H1 (cell line): ENCODE data around the gene SLC26A11. TPM values are rescaled to one million over a fixed set of nuclear protein-coding genes. Genes with fewer than 3 reads are reported as not detected.

Source experiments
- CTCF ChIA-PET: fragments of 300-600 bp; sonication (Branson Sonifier 250); formaldehyde crosslinking; loops from one replicate; lab custom pipeline; 2021; ENCODE audit not compliant: partially characterized antibody; lab: Charles Lee
- POLR2A ChIA-PET: fragments of 300-600 bp; sonication (Branson Sonifier 250); formaldehyde crosslinking; loops from one replicate; lab custom pipeline; 2021; ENCODE audit warnings: inconsistent platforms; ENCODE audit not compliant: partially characterized antibody; lab: Charles Lee
- DNase-seq, 2 experiments: peaks; one replicate each; pipeline versions ENCODE4 v3.0.0 to v3.0.0-alpha.2; 2010 to 2022; ENCODE audit warnings: low spot score in 2 of 2, low read depth in 1 of 2, mixed read lengths in 1 of 2
- FAIRE-seq: peaks from 2 replicates; lab custom pipeline; 2011; peaks lifted over from hg19 to GRCh38; lab: Jason Lieb, UNC
- H2AFZ ChIP-seq: 2 replicates; pipeline ENCODE4 v1.8.1; 2012; ENCODE audit warnings: low read length, inconsistent platforms
- H2AK5ac ChIP-seq: 2 replicates; pipeline ENCODE4 v1.6.1; 2013; ENCODE audit warnings: low read depth, low read length
- H2BK120ac ChIP-seq: replicated peaks from 2 replicates; pipeline ENCODE3; 2013; ENCODE audit warnings: low read depth, low read length, inconsistent platforms
- H2BK12ac ChIP-seq: 2 replicates; pipeline ENCODE4 v1.6.1; 2013; ENCODE audit warnings: low read depth, low read length
- H2BK15ac ChIP-seq: 2 replicates; pipeline ENCODE4 v1.6.1; 2013; ENCODE audit warnings: low read length
- H2BK20ac ChIP-seq: 2 replicates; pipeline ENCODE4 v1.6.1; 2013; ENCODE audit warnings: low read length
- H2BK5ac ChIP-seq: 2 replicates; pipeline ENCODE4 v1.6.1; 2013; ENCODE audit warnings: low read depth, low read length
- H3K14ac ChIP-seq: 2 replicates; pipeline ENCODE4 v1.6.1; 2013; ENCODE audit warnings: inconsistent platforms; ENCODE audit not compliant: insufficient read length
- H3K18ac ChIP-seq: 2 replicates; pipeline ENCODE4 v1.6.1; 2013; ENCODE audit warnings: low read length; ENCODE audit errors: extremely low read depth
- H3K23ac ChIP-seq: 2 replicates; pipeline ENCODE4 v1.6.1; 2013; ENCODE audit warnings: inconsistent platforms; ENCODE audit not compliant: insufficient read length
- H3K23me2 ChIP-seq: 2 replicates; pipeline ENCODE4 v1.6.1; 2013; ENCODE audit warnings: low read depth, low read length
- H3K27ac ChIP-seq: 2 replicates; pipeline ENCODE4 v1.6.1; 2011; ENCODE audit warnings: low read depth, low read length, inconsistent platforms
- H3K27me3 ChIP-seq, 4 experiments: replicated peaks in 1 of 4; 1 replicate in 1 of 4; 2 replicates in 3 of 4; pipeline versions ENCODE4 v1.6.1 to v1.8.1; 2011 to 2013; ENCODE audit warnings: low read length in 3 of 4, mild to moderate bottlenecking in 3 of 4, inconsistent platforms in 2 of 4, mixed read lengths in 2 of 4, moderate library complexity in 1 of 4; ENCODE audit not compliant: control insufficient read depth in 3 of 4, insufficient read depth in 3 of 4; ENCODE audit errors: extremely low read depth in 1 of 4
- H3K36me3 ChIP-seq, 4 experiments: 2 replicates each; pipeline versions ENCODE4 v1.6.1 to v1.8.1; 2011 to 2013; ENCODE audit warnings: mild to moderate bottlenecking in 4 of 4, low read length in 3 of 4, moderate library complexity in 2 of 4, control low read depth in 1 of 4, inconsistent platforms in 1 of 4; ENCODE audit not compliant: insufficient read depth in 4 of 4, control insufficient read depth in 2 of 4
- H3K4ac ChIP-seq: replicated peaks from 2 replicates; pipeline ENCODE3; 2013; ENCODE audit warnings: low read length, low read depth, mixed read lengths, inconsistent platforms; ENCODE audit not compliant: insufficient read length
- H3K4me1 ChIP-seq, 4 experiments: replicated peaks in 1 of 4; 1 replicate in 1 of 4; 2 replicates in 3 of 4; pipeline versions ENCODE4 v1.6.1 to v1.8.1; 2011 to 2013; ENCODE audit warnings: low read length in 3 of 4, inconsistent platforms in 2 of 4, mixed read lengths in 1 of 4; ENCODE audit not compliant: insufficient read depth in 4 of 4, control insufficient read depth in 3 of 4
- H3K4me2 ChIP-seq, 2 experiments: 2 replicates each; pipeline versions ENCODE4 v1.6.1 to v1.8.1; 2011 to 2013; ENCODE audit warnings: low read depth in 2 of 2, low read length in 2 of 2, control low read depth in 1 of 2, inconsistent platforms in 1 of 2, mild to moderate bottlenecking in 1 of 2; ENCODE audit not compliant: insufficient read depth in 1 of 2
- H3K4me3 ChIP-seq, 4 experiments: fragments of 200-600, 300-600 bp in 1 of 4; sonication (generic), shearing (Covaris generic), sonication (Bioruptor Twin) in 1 of 4; 2 replicates each; pipeline versions ENCODE4 v1.5.1 to v1.8.1; 2011 to 2016; ENCODE audit warnings: low read length in 4 of 4, low read depth in 3 of 4, control low read depth in 2 of 4, inconsistent platforms in 2 of 4, mild to moderate bottlenecking in 2 of 4, mixed read lengths in 1 of 4, moderate library complexity in 1 of 4; ENCODE audit not compliant: insufficient read depth in 2 of 4; ENCODE audit errors: extremely low read depth in 1 of 4
- H3K56ac ChIP-seq: replicated peaks from 2 replicates; pipeline ENCODE3; 2013; ENCODE audit warnings: low read depth, mild to moderate bottlenecking, mixed read lengths, low read length, inconsistent platforms; ENCODE audit not compliant: insufficient read length
- H3K79me1 ChIP-seq: 2 replicates; pipeline ENCODE4 v1.6.1; 2013; ENCODE audit warnings: low read depth, low read length, control low read depth
- H3K79me2 ChIP-seq, 2 experiments: 2 replicates each; pipeline versions ENCODE4 v1.6.1 to v1.8.1; 2012 to 2013; ENCODE audit warnings: low read length in 2 of 2, mild to moderate bottlenecking in 2 of 2, inconsistent platforms in 1 of 2; ENCODE audit not compliant: insufficient read depth in 2 of 2, control insufficient read depth in 1 of 2
- H3K9ac ChIP-seq, 4 experiments: replicated peaks in 1 of 4; 1 replicate in 1 of 4; 2 replicates in 3 of 4; pipeline versions ENCODE4 v1.6.1 to v1.8.1; 2011 to 2013; ENCODE audit warnings: low read depth in 3 of 4, low read length in 3 of 4, control low read depth in 2 of 4, mild to moderate bottlenecking in 2 of 4, moderate library complexity in 2 of 4, inconsistent platforms in 1 of 4; ENCODE audit errors: extremely low read depth in 1 of 4
- H3K9me3 ChIP-seq, 2 experiments: 2 replicates each; pipeline versions ENCODE4 v1.6.1 to v1.8.1; 2012 to 2013; ENCODE audit warnings: mild to moderate bottlenecking in 2 of 2, moderate library complexity in 2 of 2, control low read depth in 1 of 2, inconsistent platforms in 1 of 2, low read depth in 1 of 2, low read length in 1 of 2, mixed read lengths in 1 of 2; ENCODE audit not compliant: insufficient read depth in 2 of 2
- H4K20me1 ChIP-seq, 2 experiments: replicated peaks in 1 of 2; 2 replicates each; pipeline versions ENCODE3 to v1.8.1; 2011 to 2013; ENCODE audit warnings: inconsistent platforms in 2 of 2, low read length in 2 of 2, mild to moderate bottlenecking in 1 of 2; ENCODE audit not compliant: insufficient read depth in 2 of 2, control insufficient read depth in 1 of 2
- H4K5ac ChIP-seq: 2 replicates; pipeline ENCODE4 v1.6.1; 2013; ENCODE audit warnings: low read length, low read depth, mixed read lengths, inconsistent platforms; ENCODE audit not compliant: insufficient read length
- H4K8ac ChIP-seq: 2 replicates; pipeline ENCODE4 v1.8.0; 2013; ENCODE audit warnings: mild to moderate bottlenecking, moderate library complexity, low read length, inconsistent platforms; ENCODE audit not compliant: insufficient read depth; ENCODE audit errors: extremely low read depth
- H4K91ac ChIP-seq: replicated peaks from 2 replicates; pipeline ENCODE3; 2013; ENCODE audit warnings: low read length, mixed read lengths, inconsistent platforms; ENCODE audit not compliant: insufficient read length
- BRCA1 ChIP-seq: IDR thresholded peaks from 2 replicates; pipeline ENCODE4 v1.6.1; 2012; ENCODE audit warnings: low read depth, low read length, improper control_type of control experiment
- CBX5 ChIP-seq: fragments of 300-800, 300-1000 bp; sonication (generic); IDR thresholded peaks from 2 replicates; pipeline ENCODE4 v1.7.1; 2016; ENCODE audit warnings: antibody characterized with exemption, low read length, low read depth
- WGBS, 2 experiments: shearing (Covaris generic) in 1 of 2; methylation state at CpG; one replicate each; pipeline versions ENCODE4 v1.1.6 to v1.1.7; 2013 to 2015; ENCODE audit warnings: low lambda C conversion rate in 2 of 2, mixed read lengths in 2 of 2, inconsistent platforms in 1 of 2, low coverage in 1 of 2, missing lambda C conversion rate in 1 of 2; ENCODE audit not compliant: insufficient replicate concordance in 2 of 2, insufficient coverage in 1 of 2, insufficient read length in 1 of 2; ENCODE audit errors: extremely low coverage in 1 of 2, missing lambda C conversion rate in 1 of 2; 5-methylcytosine and 5-hydroxymethylcytosine counted together
- polyA plus RNA-seq, 7 experiments: library from polyadenylated mRNA; depleted of rRNA in 3 of 7; stranded (reverse) in 5 of 7; unstranded in 2 of 7; fragments of >200 nt in 5 of 7; fragments of 200-250 nt in 2 of 7; gene quantifications; 1 replicate in 5 of 7; 2 replicates in 1 of 7; 4 replicates in 1 of 7; pipeline versions ENCODE4 v1.2.1 to v1.2.3, GENCODE V29; 2011 to 2013; ENCODE audit warnings: missing spikeins in 2 of 7, mixed read lengths in 2 of 7
- total RNA-seq: library from RNA; stranded (reverse); fragmentation: NEBNext Ultra II Directional; extraction: Animal tissue kit (Norgen Biotek cat#: 25700); gene quantifications from 2 replicates; pipeline ENCODE4 v1.2.1, GENCODE V29; 2021

The SLC26A11 gene
- total and polyA plus RNA-seq, 2 of the 8 experiments (the other 6 are each of a cell fraction or from before 2014, with no cell fraction given): 15.5 to 25.9 TPM

- Histone ChIP-seq H3K4ac (no peak overlapping the region), H3K79me2 (no peaks in the 10 kb centered on the region), H3K27me3 (no peaks in the 10 kb centered on the region), H2AK5ac (no peak overlapping the region), H2AFZ (no peak overlapping the region), H4K20me1 (peaks cover 0 to 17% of the 10 kb centered on the region in 2 experiments), H3K4me2 (no peak overlapping the region), H4K5ac (no peak overlapping the region), H2BK5ac (no peak overlapping the region; the same call in 1 of the 2 replicates), H3K27ac (no peak overlapping the region), H3K4me1 (peaks cover 0 to 5% (median 1%) of the 10 kb centered on the region in 4 experiments; a peak in 3 of 7 replicates), H3K4me3 (no peak overlapping the region), H3K23me2 (peaks cover 13% of the 10 kb centered on the region; the same call in 1 of the 2 replicates), H3K18ac (no peak overlapping the region; the same call in 1 of the 2 replicates), H2BK12ac (no peak overlapping the region), H4K8ac (no peak overlapping the region; the same call in 1 of the 2 replicates), H3K79me1 (peaks cover 9% of the 10 kb centered on the region; the same call in 1 of the 2 replicates), H2BK20ac (no peak overlapping the region), H4K91ac (no peak overlapping the region), H2BK120ac (no peak overlapping the region), H3K36me3 (peaks cover 0 to 2% (median 0%) of the 10 kb centered on the region in 4 experiments; a peak in 2 of 8 replicates), H3K9me3 (no peaks in the 10 kb centered on the region), H3K9ac (no peak overlapping the region), H3K23ac (no peak overlapping the region), H3K56ac (no peak overlapping the region), H3K14ac (no peak overlapping the region), H2BK15ac (no peak overlapping the region)
- FAIRE-seq (no peak), DNase-seq (no peak)
- ChIA-PET POLR2A (interaction anchor here (0.5 to 3.7 kb wide), 7 partner anchors 8 to 1011 kb away, joined by 3 to 18 read pairs (median 3); no protein-coding TSS in a partner anchor), CTCF (interaction anchor here (0.7 to 3.7 kb wide), 9 partner anchors 9 to 103 kb away, joined by 3 to 10 read pairs (median 4); no protein-coding TSS in a partner anchor)
- WGBS, 2 experiments: 94% methylated on average over 34 of the region's 34 CpGs; no CpG with 5 or more reads in 1 of the 2 experiments
- TF ChIP-seq CBX5 (no peak), BRCA1 (no peak)
These were observed 57.8 kb downstream of the SLC26A11 start for GRCh38 chr17:80277751-80278671.
